DOHH2 (cell line): ENCODE results near the gene ACOT11.

ENCODE experiments used
- H3F3A ChIP-seq: fragments of 200-600 bp; sonication (generic), shearing (Covaris generic); 2 replicates; pipeline ENCODE4 v1.6.0; 2016; ENCODE audit warnings: antibody characterized with exemption, mild to moderate bottlenecking; ENCODE audit not compliant: control insufficient read depth, insufficient read depth
- H3K27ac ChIP-seq: fragments of 200-600 bp; sonication (generic); 2 replicates; pipeline ENCODE4 v1.5.1; 2014; ENCODE audit warnings: low read depth, mild to moderate bottlenecking, low read length, moderate library complexity
- H3K27me3 ChIP-seq: fragments of 200-600 bp; sonication (generic); 2 replicates; pipeline ENCODE4 v1.6.1; 2014; ENCODE audit warnings: mild to moderate bottlenecking, low read length, mixed read lengths; ENCODE audit not compliant: control insufficient read depth
- H3K36me3 ChIP-seq: fragments of 200-600 bp; sonication (generic); 2 replicates; pipeline ENCODE4 v1.6.1; 2014; ENCODE audit warnings: mild to moderate bottlenecking, low read length, moderate library complexity, mixed read lengths; ENCODE audit not compliant: control insufficient read depth
- H3K4me1 ChIP-seq: fragments of 200-600 bp; sonication (generic); 2 replicates; pipeline ENCODE4 v1.6.1; 2014; ENCODE audit warnings: mild to moderate bottlenecking, low read length, mixed read lengths; ENCODE audit not compliant: control insufficient read depth
- H3K4me2 ChIP-seq: fragments of 200-600 bp; sonication (generic); 2 replicates; pipeline ENCODE4 v1.6.0; 2014; ENCODE audit warnings: mild to moderate bottlenecking, low read length, moderate library complexity
- H3K4me3 ChIP-seq: fragments of 200-600 bp; sonication (generic); 2 replicates; pipeline ENCODE4 v1.5.1; 2014; ENCODE audit warnings: mild to moderate bottlenecking, low read length, mixed read lengths
- H3K79me2 ChIP-seq: fragments of 200-600 bp; sonication (generic); 2 replicates; pipeline ENCODE4 v1.6.1; 2014; ENCODE audit warnings: mild to moderate bottlenecking, low read length, mixed read lengths; ENCODE audit not compliant: control insufficient read depth
- H3K9me2 ChIP-seq: fragments of 200-600 bp; sonication (generic); replicated peaks from 2 replicates; pipeline ENCODE4 v1.6.1; 2014; ENCODE audit warnings: mild to moderate bottlenecking, low read length, mixed read lengths; ENCODE audit not compliant: control insufficient read depth
- H3K9me3 ChIP-seq: fragments of 200-600 bp; sonication (generic); 2 replicates; pipeline ENCODE4 v1.6.1; 2014; ENCODE audit warnings: antibody characterized with exemption, low read length, mixed read lengths; ENCODE audit not compliant: control insufficient read depth, insufficient read depth
- H4K20me1 ChIP-seq: fragments of 200-600 bp; sonication (generic); 2 replicates; pipeline ENCODE4 v1.6.0; 2014; ENCODE audit warnings: low read depth, mild to moderate bottlenecking, antibody characterized with exemption, low read length, moderate library complexity; ENCODE audit not compliant: control insufficient read depth, insufficient read depth
- CTCF ChIP-seq: fragments of 200-600 bp; sonication (generic); IDR thresholded peaks from one replicate; pipeline ENCODE4 v1.5.1; 2014; ENCODE audit warnings: antibody characterized with exemption, mild to moderate bottlenecking, low read depth, low read length; ENCODE audit not compliant: poor library complexity, severe bottlenecking
- EZH2phosphoT487 ChIP-seq: fragments of 200-600 bp; sonication (generic); IDR thresholded peaks from 2 replicates; pipeline ENCODE4 v1.6.1; 2017; ENCODE audit warnings: borderline replicate concordance, mild to moderate bottlenecking, antibody characterized with exemption, low read length, moderate library complexity, mixed read lengths

ACOT11 gene

GRCh38 chr1:54606096-54606989 is 58.3 kb downstream of the ACOT11 start:
- Histone ChIP-seq H3K36me3 (no peaks in the 10 kb centered on the region), H3K9me3 (no peaks in the 10 kb centered on the region), H3F3A (no peaks in the 10 kb centered on the region), H3K79me2 (no peaks in the 10 kb centered on the region), H3K4me2 (no peak overlapping the region), H3K27me3 (no peaks in the 10 kb centered on the region), H3K4me1 (no peaks in the 10 kb centered on the region; the same call in 1 of the 2 replicates), H3K27ac (no peak overlapping the region), H3K4me3 (no peak overlapping the region), H4K20me1 (no peaks in the 10 kb centered on the region), H3K9me2 (no peaks in the 10 kb centered on the region)
- no peak for TF ChIP-seq CTCF
- TF ChIP-seq EZH2phosphoT487 = no peak

- Histone ChIP-seq H3K27me3 (no peaks in the 10 kb centered on the region), H3K4me3 (no peak overlapping the region), H3F3A (no peaks in the 10 kb centered on the region), H3K9me3 (no peaks in the 10 kb centered on the region), H3K79me2 (no peaks in the 10 kb centered on the region), H3K27ac (no peak overlapping the region), H3K9me2 (no peaks in the 10 kb centered on the region), H4K20me1 (no peaks in the 10 kb centered on the region), H3K4me1 (no peaks in the 10 kb centered on the region; the same call in 1 of the 2 replicates), H3K4me2 (no peak overlapping the region), H3K36me3 (no peaks in the 10 kb centered on the region)
- TF ChIP-seq EZH2phosphoT487 = no peak
- TF ChIP-seq CTCF = no peak
Observed at GRCh38 chr1:54606990-54607325, 58.9 kb downstream of the ACOT11 start.

- H4K20me1 ChIP-seq = no peaks in the 10 kb centered on the region
- no peaks in the 10 kb centered on the region for H3K79me2 ChIP-seq
- no peak for TF ChIP-seq EZH2phosphoT487
- no peak for TF ChIP-seq CTCF
Observed at GRCh38 chr1:54607821-54608565, 60.0 kb downstream of the ACOT11 start.

More at GRCh38 chr1:54607821-54608565, 60.0 kb downstream of the ACOT11 start:
- Histone ChIP-seq H3K36me3 (no peaks in the 10 kb centered on the region), H3K9me2 (no peaks in the 10 kb centered on the region), H3K4me3 (no peak overlapping the region), H3K27me3 (no peaks in the 10 kb centered on the region), H3F3A (no peaks in the 10 kb centered on the region), H3K9me3 (no peaks in the 10 kb centered on the region), H3K4me2 (no peak overlapping the region), H3K27ac (no peak overlapping the region), H3K4me1 (no peaks in the 10 kb centered on the region; the same call in 1 of the 2 replicates)
